PC-9 (cell line): ENCODE measurements around the gene SERPINA12.

Experiments used
- EZH2 ChIP-seq: fragments of 200-600 bp; sonication (generic); IDR thresholded peaks from 2 replicates; pipeline ENCODE4 v1.8.0; 2017; ENCODE audit warnings: antibody characterized with exemption, low read depth
- TF ChIP-seq, protein P1 (sequence below): fragments of 200-600 bp; sonication (generic); conservative IDR thresholded peaks from 2 replicates; pipeline ENCODE4 v1.6.1; 2017; ENCODE audit warnings: mixed run types, antibody characterized with exemption, mild to moderate bottlenecking, moderate library complexity

DNA sequence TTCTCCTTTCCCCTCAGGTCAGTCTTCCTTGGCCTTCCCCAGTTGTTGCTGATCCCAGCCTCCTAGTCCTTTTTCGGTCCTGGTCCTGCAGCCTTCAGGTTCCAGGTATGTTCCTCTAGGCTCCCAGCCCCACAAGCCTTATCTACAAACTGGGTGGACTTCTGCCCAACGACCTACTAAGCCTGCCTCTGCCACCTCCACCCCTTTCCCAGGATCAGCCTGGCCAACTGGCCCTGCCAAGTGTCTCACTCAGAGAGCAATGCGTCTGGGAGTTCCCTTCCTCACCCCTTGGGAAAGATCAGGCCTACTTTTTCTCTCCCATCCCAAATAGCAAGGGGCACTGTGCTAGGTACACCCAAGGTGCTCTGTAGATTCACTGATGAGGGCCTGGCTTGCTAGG is at the start of gene SERPINA12:
- TF ChIP-seq, protein P1, sequence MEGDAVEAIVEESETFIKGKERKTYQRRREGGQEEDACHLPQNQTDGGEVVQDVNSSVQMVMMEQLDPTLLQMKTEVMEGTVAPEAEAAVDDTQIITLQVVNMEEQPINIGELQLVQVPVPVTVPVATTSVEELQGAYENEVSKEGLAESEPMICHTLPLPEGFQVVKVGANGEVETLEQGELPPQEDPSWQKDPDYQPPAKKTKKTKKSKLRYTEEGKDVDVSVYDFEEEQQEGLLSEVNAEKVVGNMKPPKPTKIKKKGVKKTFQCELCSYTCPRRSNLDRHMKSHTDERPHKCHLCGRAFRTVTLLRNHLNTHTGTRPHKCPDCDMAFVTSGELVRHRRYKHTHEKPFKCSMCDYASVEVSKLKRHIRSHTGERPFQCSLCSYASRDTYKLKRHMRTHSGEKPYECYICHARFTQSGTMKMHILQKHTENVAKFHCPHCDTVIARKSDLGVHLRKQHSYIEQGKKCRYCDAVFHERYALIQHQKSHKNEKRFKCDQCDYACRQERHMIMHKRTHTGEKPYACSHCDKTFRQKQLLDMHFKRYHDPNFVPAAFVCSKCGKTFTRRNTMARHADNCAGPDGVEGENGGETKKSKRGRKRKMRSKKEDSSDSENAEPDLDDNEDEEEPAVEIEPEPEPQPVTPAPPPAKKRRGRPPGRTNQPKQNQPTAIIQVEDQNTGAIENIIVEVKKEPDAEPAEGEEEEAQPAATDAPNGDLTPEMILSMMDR: no peak
- TF ChIP-seq EZH2: no peak
